Parathyroid adenoma (tissue), 2 donors: Measurements from ENCODE around the gene OR5K4.

Source experiments
- H2AFZ ChIP-seq: fragments of 300-600 bp; sonication (generic); one replicate; pipeline ENCODE4 v1.7.0; 2017; ENCODE audit warnings: antibody characterized with exemption, mild to moderate bottlenecking
- H3K27ac ChIP-seq: fragments of 300-600 bp; sonication (generic); one replicate; pipeline ENCODE4 v1.7.0; 2017
- H3K27me3 ChIP-seq: fragments of 300-600 bp; sonication (generic); one replicate; pipeline ENCODE4 v1.7.0; 2017; ENCODE audit warnings: low read length; ENCODE audit not compliant: control insufficient read depth, insufficient read depth
- H3K36me3 ChIP-seq: fragments of 300-600 bp; sonication (generic); one replicate; pipeline ENCODE4 v1.7.0; 2017; ENCODE audit warnings: low read length; ENCODE audit not compliant: control insufficient read depth, insufficient read depth
- H3K4me1 ChIP-seq: fragments of 300-600 bp; sonication (generic); one replicate; pipeline ENCODE4 v1.7.0; 2017; ENCODE audit warnings: control low read depth
- H3K4me2 ChIP-seq: fragments of 300-600 bp; sonication (generic); one replicate; pipeline ENCODE4 v1.7.0; 2017; ENCODE audit warnings: low read length
- H3K4me3 ChIP-seq: fragments of 300-600 bp; sonication (generic); one replicate; pipeline ENCODE4 v1.7.0; 2017; ENCODE audit warnings: low read depth, low read length
- H3K79me2 ChIP-seq: fragments of 300-600 bp; sonication (generic); one replicate; pipeline ENCODE4 v1.7.0; 2017; ENCODE audit warnings: control low read depth
- H3K9ac ChIP-seq: fragments of 300-600 bp; sonication (generic); one replicate; pipeline ENCODE4 v1.7.0; 2017; ENCODE audit warnings: mild to moderate bottlenecking
- H3K9me3 ChIP-seq: fragments of 300-600 bp; sonication (generic); one replicate; pipeline ENCODE4 v1.7.0; 2017; ENCODE audit warnings: low read length; ENCODE audit not compliant: control insufficient read depth
- CTCF ChIP-seq: fragments of 300-600 bp; sonication (generic); IDR thresholded peaks from one replicate; pipeline ENCODE4 v1.7.0; 2017; ENCODE audit warnings: antibody characterized with exemption, mild to moderate bottlenecking
- donor health status: primary hyperparathyroidism.

Gene OR5K4

GRCh38 chr3:98326105-98326893 lies 27.4 kb upstream of the OR5K4 start:
- TF ChIP-seq CTCF = no peak
- Histone ChIP-seq H3K4me2 (no peak overlapping the region), H3K4me1 (no peaks in the 10 kb centered on the region), H3K9me3 (no peaks in the 10 kb centered on the region), H3K79me2 (no peaks in the 10 kb centered on the region), H3K27me3 (no peaks in the 10 kb centered on the region), H3K9ac (no peak overlapping the region), H3K4me3 (no peak overlapping the region), H2AFZ (no peak overlapping the region), H3K27ac (no peak overlapping the region), H3K36me3 (no peaks in the 10 kb centered on the region)

GRCh38 chr3:98326945-98327344 lies 26.7 kb upstream of the OR5K4 start:
- no peak overlapping the region for H2AFZ ChIP-seq
- H3K4me1 ChIP-seq = no peaks in the 10 kb centered on the region
- no peaks in the 10 kb centered on the region for H3K36me3 ChIP-seq
- no peak overlapping the region for H3K9ac ChIP-seq
- no peaks in the 10 kb centered on the region for H3K9me3 ChIP-seq
- TF ChIP-seq CTCF = no peak
- no peak overlapping the region for H3K4me3 ChIP-seq
- no peaks in the 10 kb centered on the region for H3K27me3 ChIP-seq
- H3K4me2 ChIP-seq = no peak overlapping the region
- H3K79me2 ChIP-seq = no peaks in the 10 kb centered on the region
- H3K27ac ChIP-seq = no peak overlapping the region

- TF ChIP-seq CTCF = no peak
- Histone ChIP-seq H3K9me3 (no peaks in the 10 kb centered on the region), H3K79me2 (no peaks in the 10 kb centered on the region)
Measured at GRCh38 chr3:98328933-98329332, 24.7 kb upstream of the OR5K4 start.

GRCh38 chr3:98329392-98330124 lies 24.1 kb upstream of the OR5K4 start:
- Histone ChIP-seq H3K4me3 (no peak overlapping the region), H3K27me3 (no peaks in the 10 kb centered on the region), H3K79me2 (no peaks in the 10 kb centered on the region), H3K4me2 (no peak overlapping the region), H3K4me1 (no peaks in the 10 kb centered on the region), H3K36me3 (no peaks in the 10 kb centered on the region), H3K9me3 (no peaks in the 10 kb centered on the region), H3K27ac (no peak overlapping the region), H2AFZ (no peak overlapping the region), H3K9ac (no peak overlapping the region)
- TF ChIP-seq CTCF = peak; percentile 51

More at GRCh38 chr3:98328933-98329332, 24.7 kb upstream of the OR5K4 start:
- H3K27me3 ChIP-seq = no peaks in the 10 kb centered on the region
- H3K9ac ChIP-seq = no peak overlapping the region
- H3K4me3 ChIP-seq = no peak overlapping the region
- H3K4me1 ChIP-seq = no peaks in the 10 kb centered on the region
- no peak overlapping the region for H3K4me2 ChIP-seq
- no peaks in the 10 kb centered on the region for H3K36me3 ChIP-seq
- H2AFZ ChIP-seq = no peak overlapping the region
- no peak overlapping the region for H3K27ac ChIP-seq
